SK-MEL-5 (cell line): ENCODE measurements around the gene COL5A1. TPM values are rescaled to one million over a fixed set of nuclear protein-coding genes. Genes with fewer than 3 reads are reported as not detected.

Experiments used
- DNase-seq: peaks from one replicate; pipeline ENCODE4 v3.0.0-alpha.2; 2016; ENCODE audit warnings: low read depth, low spot score
- in situ Hi-C: cut with HindIII; loops from 2 replicates; pipeline ENCODE4 v1.10.0; 2016; ENCODE audit warnings: low sequenced_read_pairs, high pct_unique_total_duplicates, low pct_unique_long_range_greater_than_20kb
- total RNA-seq: library from RNA; depleted of rRNA; stranded (reverse); fragments of >200 nt; shearing (Covaris generic); gene quantifications from 2 replicates; pipeline ENCODE4 v1.2.3, GENCODE V29; 2014

The COL5A1 gene
- total RNA-seq, 1 experiment from 2014 or later, result not detected

GRCh38 chr9:134621558-134622110 lies 20.0 kb upstream of the COL5A1 start:
- DNase-seq, result no peak
- in situ Hi-C loops, result no loop called here

- in situ Hi-C loops, result no loop called here
- DNase-seq, result no peak
Measured at GRCh38 chr9:134622896-134623257, 18.7 kb upstream of the COL5A1 start.

DNA sequence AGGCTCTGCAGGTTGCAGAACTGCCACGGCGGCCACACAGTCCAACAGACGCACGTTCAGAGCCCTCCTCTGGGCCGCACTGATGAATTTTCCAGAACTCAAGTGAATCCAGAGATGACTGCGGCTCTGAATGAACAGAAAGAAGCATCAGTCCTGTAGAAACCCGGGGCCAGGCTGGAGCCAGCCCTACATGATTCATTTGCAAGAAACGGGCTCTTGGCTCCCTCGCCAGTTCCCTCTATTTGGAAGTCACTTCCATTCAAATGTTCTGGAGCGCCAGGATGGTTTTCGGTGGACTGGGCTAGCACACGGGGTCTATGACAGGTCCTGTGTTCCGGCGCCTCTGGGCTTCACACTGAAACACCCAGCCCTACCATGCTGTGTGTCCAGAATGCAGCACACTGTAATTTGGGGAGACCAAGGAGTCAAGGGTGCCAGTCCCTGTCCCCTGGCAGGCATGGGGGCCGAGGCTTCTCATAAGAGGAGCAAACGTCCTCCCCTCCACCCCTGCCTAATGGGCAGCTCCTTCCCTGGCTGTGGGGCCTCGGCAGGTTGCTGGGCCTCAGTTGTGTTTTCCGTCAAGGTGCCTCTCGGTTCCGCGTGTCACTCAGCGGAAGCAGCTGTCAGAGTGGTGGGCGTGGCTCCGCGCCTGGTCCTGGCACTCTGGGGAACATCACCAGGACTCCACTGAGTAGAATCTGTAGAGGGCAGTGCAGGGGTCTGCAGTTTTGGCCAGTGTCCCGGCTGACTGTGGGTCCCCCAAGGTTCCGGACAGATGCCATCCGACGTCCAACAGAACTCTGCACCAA lies 18.1 kb upstream of the COL5A1 start:
- in situ Hi-C loops, result no loop called here
- no peak for DNase-seq

DNA sequence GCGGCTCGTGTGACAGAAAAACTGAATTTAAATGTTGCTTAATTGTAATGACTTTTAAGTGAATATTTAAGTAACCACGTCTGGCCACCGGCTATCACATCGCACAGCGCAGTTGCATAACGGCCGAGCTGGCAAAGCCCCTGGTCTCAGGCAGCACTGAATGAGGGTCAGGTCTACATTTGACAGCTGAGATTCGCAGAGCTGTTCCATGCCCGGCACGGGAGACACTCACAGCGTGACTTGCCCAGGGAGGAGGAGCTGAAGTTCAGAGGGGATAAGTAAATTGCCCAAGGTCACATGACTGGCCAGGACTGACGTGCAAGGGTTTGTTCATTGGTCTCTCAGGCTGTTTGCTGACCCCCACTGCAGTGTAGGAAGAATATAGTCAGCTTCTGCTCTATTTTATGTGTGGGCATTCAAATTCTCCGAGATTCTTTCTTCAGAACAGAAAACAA lies 17.4 kb upstream of the COL5A1 start:
- in situ Hi-C loops, result no loop called here

GRCh38 chr9:134624621-134625181 lies 16.9 kb upstream of the COL5A1 start:
- in situ Hi-C loops, result no loop called here
- DNase-seq, result no peak

More for the DNA sequence above, 17.4 kb upstream of the COL5A1 start:
- DNase-seq, result no peak

DNA sequence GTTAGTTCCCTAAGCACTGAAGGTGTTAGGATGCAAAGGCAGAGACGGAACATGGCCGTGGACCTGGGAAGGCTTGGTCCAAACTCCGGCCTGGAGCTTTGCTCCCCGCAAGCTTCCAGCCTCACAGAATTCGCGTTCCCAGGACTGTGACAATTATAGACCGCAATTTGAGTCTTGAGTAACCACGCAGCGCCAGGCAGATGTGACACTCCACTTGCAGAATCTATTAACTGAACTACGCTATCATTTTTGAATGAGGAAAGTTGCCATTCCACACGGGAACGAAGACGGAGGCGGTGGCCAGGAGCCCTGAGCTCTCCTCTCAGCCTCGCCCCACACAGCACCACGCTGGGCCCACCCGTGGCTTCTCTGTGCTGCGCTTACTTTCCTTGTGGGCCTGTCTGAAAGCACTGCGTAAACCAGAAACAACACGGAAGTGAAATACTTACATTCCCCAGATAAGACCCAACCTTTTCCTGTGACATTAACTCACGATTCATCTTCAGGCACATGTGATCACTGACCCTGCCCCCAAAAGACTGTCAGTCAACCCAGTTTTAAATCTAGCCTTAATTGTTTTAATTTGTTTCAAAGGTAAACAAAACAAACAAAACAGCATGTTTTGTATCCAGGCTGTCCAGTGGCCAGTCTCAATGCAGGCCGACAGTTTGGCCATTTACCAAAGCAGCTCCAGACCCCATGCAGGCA lies 16.1 kb upstream of the COL5A1 start:
- in situ Hi-C loops, result no loop called here
- no peak for DNase-seq

GRCh38 chr9:134626069-134626423 lies 15.6 kb upstream of the COL5A1 start:
- in situ Hi-C loops, result no loop called here
- DNase-seq, result no peak

DNA sequence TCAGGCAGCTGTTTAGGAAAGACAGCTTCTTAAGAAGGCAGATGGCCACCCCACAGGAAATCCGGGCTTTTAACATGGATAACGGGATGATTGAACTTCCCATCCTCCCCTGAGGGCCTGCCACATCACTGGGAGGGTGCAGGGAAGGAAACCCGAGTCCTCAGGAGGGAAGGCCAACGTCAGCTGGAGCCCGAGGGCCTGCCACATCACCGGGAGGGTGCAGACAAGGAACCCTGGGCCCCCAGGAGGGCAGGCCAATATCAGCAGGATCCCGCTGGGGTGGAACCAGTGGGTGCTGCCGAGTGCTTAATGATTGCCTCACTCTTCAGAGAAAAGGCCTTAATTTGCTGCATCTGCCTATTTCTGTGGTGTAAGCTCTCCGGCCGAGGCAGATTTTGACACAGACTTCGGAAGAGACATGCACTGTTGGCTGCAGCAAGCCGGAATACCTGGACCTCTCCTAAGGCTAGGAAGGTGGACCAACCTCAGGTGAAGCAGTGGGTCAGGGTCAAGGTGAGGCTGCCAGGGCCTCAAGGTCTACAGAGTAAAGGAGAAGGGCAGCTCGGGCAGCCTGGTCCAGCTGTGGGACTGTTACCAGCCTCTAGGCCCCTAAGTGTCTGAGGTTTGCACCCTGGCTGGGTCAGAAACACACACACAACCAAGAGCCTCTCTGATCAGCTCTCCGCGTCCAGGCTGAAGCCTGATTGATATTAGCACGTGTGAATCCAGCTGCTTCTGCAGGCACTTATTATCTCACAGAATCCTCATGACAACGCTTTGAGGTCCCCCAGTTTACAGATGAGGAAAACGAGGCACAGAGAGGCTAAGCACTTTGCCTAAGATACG lies 14.8 kb upstream of the COL5A1 start:
- in situ Hi-C loops, result no loop called here
- no peak for DNase-seq

DNA sequence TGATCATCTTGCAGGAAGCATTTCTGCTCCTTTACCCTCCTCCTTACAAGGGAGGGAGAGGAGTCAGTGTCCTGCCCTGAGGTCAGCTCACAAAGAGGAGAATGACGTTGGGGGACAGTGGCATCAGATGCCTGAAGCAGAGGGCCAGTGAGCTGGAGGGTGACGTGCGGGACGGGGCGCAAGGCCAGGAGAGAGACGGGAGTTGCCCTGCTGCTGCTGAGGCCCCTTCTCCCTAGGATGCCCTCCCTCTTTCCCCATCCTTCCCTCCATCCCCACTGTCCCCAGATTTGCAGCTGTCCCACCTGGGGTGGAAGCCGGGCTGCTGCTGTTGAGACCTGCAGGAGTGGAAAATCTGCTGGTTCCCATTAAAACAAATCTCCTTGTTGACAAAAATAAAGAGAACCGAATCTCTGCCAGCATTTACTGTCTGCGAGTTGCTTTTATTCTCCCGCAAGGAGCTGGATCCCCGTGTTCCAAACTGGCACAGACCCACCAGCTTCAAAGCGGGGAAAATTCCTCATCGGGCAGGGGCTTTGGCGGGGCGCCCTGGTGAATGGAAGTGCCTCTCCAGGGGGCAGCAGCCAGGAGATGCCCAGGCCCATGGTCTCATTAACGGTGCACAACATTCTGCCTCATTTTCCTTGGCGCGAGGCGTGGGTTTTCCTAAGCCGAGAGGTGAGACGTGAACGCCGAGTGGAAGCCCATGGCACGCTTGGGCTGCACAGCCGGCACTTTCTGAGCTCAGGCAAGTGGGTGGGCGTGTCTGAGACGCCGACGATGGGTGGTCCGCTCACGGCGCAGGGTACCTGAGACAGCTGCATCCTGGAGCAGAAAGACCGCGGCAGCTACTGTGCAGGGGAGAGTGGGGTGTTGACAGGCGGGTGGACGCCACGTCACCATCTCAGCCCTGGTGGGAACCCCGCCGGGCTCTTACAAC lies 13.9 kb upstream of the COL5A1 start:
- DNase-seq, result no peak
- in situ Hi-C loops, result no loop called here

DNA sequence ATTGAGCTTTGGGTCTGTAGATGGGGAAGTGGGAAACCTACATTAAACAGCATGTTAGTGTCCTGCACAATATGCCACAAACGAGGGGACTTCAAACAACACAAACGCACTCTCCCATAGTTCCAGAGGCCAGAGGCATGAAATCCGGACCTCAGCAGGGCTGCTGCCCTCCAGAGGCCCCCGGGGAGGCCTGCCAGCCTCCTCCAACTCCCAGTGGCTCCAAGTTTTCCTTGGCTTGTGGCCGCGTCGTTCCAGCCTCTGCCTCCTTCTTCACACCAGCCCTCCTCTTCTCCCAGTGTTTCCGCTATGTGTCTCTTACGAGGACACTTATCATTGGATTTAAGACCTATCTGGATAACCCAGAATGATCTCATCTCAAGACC lies 13.3 kb upstream of the COL5A1 start:
- in situ Hi-C loops, result no loop called here

DNA sequence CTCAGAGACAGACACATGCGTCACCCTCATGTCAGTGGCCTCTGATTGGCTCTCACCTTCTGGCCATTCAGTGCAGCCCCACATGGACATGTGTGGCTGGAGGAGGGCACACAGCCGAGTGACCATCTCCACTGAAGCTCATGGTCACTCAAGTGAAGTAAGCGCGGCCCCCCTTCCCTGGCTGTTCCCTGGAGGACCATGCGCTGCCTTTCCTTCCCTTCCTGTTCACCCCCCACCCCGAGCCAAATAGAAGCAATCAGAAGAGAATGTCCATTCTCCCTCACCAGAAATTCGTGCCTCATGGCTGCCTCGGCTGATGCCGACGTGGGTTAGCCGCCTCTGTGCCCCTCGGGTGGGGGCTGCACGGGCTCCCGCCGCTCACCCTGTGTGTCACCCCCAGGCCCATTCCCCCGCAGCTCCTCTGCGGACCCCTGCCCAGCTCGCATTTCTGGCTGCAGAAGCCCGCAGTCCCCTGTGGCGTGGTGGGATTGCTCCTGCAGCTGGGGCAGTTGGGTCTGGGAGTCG lies 12.5 kb upstream of the COL5A1 start:
- in situ Hi-C loops, result no loop called here
- DNase-seq, result no peak

More for the DNA sequence above, 13.3 kb upstream of the COL5A1 start:
- no peak for DNase-seq

DNA sequence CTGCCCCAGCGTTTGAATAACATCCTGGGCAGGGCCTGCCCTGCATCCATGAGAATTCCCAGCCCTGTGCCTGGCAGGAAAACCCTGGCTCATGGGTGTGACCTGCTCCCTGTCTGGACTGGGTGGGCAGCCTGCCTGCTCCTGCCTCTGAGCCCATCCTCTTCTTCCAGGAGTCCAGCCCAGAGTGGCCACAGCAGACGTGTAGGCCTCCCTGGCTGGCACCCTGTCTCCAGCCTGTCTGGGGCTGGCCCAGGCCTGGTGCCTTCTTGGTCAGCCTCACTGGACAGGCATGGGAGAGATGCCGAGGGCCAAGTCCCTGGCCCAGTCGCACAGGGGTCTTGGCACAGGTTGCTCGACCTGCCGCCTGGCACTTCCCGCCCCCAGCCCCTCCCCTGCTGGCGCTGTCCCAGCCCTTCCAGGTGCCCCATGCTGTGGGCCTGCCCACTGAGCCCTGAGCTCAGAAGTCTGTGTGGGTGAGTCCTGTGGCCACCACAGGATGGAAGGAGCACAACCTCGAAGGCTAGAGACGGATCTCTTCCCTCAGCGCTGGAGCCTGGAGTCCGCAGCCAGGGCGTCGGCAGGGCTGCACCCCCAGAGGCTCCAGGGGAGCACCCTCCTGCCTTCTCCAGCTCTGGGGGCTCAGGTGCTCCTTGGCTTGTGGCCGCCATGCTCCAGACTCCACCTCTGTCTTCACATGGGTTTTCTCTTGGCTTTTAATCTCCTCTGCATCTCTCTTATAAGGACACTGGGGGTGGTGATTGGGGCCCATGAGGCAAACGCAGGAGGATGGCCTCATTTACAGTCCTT lies 11.8 kb upstream of the COL5A1 start:
- in situ Hi-C loops, result no loop called here
- DNase-seq, result no peak

DNA sequence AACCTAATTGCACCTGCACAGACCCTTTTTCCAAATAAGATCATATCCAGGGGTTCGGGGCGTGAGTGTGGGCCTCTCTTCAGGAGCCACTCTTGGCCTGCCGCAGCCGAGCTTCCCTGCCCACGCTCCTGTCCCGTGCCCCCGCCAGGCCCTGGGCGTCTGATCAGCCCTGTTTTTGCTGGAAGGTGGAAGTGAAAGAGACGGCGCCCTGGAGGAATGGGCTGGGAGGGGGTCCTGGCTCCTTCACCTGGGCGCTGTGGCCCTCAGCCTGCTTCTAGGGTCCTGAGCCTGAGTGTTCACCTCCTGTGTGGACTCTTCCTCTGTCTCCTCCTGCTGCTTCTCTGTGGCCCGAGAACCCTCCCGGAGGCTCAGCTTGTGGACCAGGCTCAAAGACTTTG lies 11.2 kb upstream of the COL5A1 start:
- in situ Hi-C loops, result no loop called here
- DNase-seq, result no peak

DNA sequence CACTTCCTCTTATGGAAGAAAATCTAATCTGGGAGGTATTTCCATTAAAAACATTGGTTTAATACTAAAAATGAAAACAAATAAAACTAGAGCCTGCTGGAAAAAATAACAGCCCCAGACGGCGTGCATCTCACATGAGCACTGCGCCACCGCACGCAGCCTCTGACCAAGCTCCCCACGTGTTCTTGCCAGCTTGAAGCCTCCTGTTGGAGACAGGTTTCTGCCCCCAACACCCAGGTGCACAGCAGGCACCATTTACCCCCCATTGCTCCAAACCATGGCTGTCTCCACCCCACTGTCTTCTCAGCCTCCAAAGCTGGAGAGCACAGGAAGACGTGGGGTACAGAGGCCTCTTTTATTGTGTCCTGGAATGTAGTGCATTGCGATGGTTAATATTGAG lies 10.7 kb upstream of the COL5A1 start:
- no peak for DNase-seq
- in situ Hi-C loops, result no loop called here

GRCh38 chr9:134631881-134632280 lies 9.7 kb upstream of the COL5A1 start:
- no peak for DNase-seq
- in situ Hi-C loops, result no loop called here

DNA sequence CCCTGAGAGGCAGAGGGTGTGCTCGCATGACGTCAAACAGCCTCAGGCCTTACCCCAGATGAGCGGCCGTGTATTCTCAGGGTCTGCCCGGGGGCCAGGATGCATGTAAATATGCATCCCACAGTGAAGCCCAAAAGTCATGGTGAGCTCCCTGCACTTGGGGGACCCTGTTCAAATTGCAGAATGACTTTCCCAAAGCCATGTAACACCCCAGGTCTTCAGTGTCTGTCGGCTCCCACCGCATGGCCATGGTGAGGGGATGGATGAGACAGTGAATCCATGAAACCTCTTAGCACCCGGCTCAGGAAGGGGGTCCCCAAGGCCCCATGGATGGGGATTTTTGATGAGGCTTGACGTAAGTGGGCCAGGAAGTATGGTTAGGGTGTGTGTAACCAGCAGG lies 9.3 kb upstream of the COL5A1 start:
- no peak for DNase-seq
- in situ Hi-C loops, result no loop called here
